Measurements from ENCODE around the gene C1orf159. TPM values are rescaled to one million over a fixed set of nuclear protein-coding genes. Genes with fewer than 3 reads are reported as not detected.

Gene C1orf159
- total and polyA plus RNA-seq, 7 donors: 6.6 to 25.3 (median 8.2) TPM

DNA sequence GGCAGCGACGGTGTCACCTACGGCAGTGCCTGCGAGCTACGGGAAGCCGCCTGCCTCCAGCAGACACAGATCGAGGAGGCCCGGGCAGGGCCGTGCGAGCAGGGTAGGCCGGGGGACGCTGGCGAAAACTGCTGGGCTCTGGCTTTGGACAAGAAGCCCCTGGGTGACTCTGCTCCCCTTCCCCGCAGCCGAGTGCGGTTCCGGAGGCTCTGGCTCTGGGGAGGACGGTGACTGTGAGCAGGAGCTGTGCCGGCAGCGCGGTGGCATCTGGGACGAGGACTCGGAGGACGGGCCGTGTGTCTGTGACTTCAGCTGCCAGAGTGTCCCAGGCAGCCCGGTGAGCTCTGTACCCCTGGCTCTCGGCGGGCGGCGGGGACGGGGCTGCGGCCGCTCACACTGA lies 72.0 kb downstream of the C1orf159 start:
- no peak for DNase-seq
- WGBS, 2 donors: 97% methylated on average over 33 of the region's 33 CpGs
- Histone ChIP-seq H3K4me3 (no peak overlapping the region), H3K27ac (no peak overlapping the region), H3K36me3 (peaks cover 0 to 40% (median 3%) of the 10 kb centered on the region in 4 donors), H3K4me1 (peaks cover 0 to 22% (median 16%) of the 10 kb centered on the region in 4 donors), H3K27me3 (peaks cover 0 to 6% (median 0%) of the 10 kb centered on the region in 3 donors), H3K9me3 (no peaks in the 10 kb centered on the region)
- intact Hi-C loops (cut with DNase I): no loop called here
- no peak for TF ChIP-seq POLR2AphosphoS5 (IDR thresholded peaks at IDR 0.05)

DNA sequence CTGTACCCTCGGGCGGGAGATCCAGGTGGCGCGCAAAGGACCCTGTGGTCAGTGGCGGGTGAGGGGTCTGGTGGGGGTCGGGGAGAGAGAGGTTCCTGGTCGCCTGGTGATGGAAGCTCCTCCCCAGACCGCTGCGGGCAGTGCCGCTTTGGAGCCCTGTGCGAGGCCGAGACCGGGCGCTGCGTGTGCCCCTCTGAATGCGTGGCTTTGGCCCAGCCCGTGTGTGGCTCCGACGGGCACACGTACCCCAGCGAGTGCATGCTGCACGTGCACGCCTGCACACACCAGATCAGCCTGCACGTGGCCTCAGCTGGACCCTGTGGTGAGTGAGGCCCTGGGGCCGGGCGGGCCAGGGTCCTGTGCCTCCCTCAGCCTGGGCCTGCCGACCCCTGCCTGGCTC lies 72.5 kb downstream of the C1orf159 start:
- Histone ChIP-seq H3K9me3 (no peaks in the 10 kb centered on the region), H3K36me3 (peaks cover 0 to 40% (median 3%) of the 10 kb centered on the region in 4 donors), H3K4me1 (peaks cover 0 to 23% (median 16%) of the 10 kb centered on the region in 4 donors), H3K27me3 (peaks cover 0 to 10% (median 0%) of the 10 kb centered on the region in 3 donors), H3K27ac (no peak overlapping the region), H3K4me3 (no peak overlapping the region)
- intact Hi-C loops (cut with DNase I): no loop called here
- WGBS, 2 donors: 95% methylated on average over 27 of the region's 27 CpGs
- TF ChIP-seq, protein P1, sequence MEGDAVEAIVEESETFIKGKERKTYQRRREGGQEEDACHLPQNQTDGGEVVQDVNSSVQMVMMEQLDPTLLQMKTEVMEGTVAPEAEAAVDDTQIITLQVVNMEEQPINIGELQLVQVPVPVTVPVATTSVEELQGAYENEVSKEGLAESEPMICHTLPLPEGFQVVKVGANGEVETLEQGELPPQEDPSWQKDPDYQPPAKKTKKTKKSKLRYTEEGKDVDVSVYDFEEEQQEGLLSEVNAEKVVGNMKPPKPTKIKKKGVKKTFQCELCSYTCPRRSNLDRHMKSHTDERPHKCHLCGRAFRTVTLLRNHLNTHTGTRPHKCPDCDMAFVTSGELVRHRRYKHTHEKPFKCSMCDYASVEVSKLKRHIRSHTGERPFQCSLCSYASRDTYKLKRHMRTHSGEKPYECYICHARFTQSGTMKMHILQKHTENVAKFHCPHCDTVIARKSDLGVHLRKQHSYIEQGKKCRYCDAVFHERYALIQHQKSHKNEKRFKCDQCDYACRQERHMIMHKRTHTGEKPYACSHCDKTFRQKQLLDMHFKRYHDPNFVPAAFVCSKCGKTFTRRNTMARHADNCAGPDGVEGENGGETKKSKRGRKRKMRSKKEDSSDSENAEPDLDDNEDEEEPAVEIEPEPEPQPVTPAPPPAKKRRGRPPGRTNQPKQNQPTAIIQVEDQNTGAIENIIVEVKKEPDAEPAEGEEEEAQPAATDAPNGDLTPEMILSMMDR (IDR thresholded peaks at IDR 0.05): no peak
- no peak for TF ChIP-seq EP300 (IDR thresholded peaks at IDR 0.05)
- TF ChIP-seq POLR2AphosphoS5 (IDR thresholded peaks at IDR 0.05): no peak
- no peak for TF ChIP-seq POLR2A (IDR thresholded peaks at IDR 0.05)
- no peak for DNase-seq

DNA sequence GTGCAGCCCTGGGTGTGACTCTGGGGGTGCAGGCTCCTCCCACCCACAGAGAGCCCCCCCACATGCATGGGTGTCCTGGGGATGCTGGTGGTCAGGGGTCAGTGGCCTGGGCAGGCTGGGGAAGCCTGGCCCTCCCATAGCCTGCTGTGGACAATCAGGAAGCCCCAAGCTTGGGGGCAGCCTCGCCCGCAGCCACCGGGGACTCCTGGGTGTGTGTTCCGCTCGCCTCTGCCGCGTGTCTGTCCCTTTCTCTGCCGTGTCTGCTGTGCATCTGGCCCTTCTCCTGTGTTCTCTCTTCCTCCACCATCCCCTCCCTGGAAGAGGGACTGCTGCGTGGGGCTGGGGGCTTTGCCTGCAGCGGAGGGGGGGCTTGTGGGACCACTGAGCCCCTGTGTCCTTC lies 73.1 kb downstream of the C1orf159 start:
- Histone ChIP-seq H3K4me1 (peaks cover 0 to 23% (median 16%) of the 10 kb centered on the region in 4 donors), H3K4me3 (no peak overlapping the region), H3K27ac (no peak overlapping the region), H3K9me3 (no peaks in the 10 kb centered on the region), H3K27me3 (peaks cover 0 to 14% (median 0%) of the 10 kb centered on the region in 3 donors), H3K36me3 (peaks cover 0 to 40% (median 2%) of the 10 kb centered on the region in 4 donors)
- TF ChIP-seq POLR2AphosphoS5 (IDR thresholded peaks at IDR 0.05) (no peak), POLR2A (IDR thresholded peaks at IDR 0.05) (no peak)
- 90 to 92% methylated on average over 10 of the region's 10 CpGs for WGBS, 2 donors
- no peak for DNase-seq
- intact Hi-C loops (cut with DNase I): no loop called here

DNA sequence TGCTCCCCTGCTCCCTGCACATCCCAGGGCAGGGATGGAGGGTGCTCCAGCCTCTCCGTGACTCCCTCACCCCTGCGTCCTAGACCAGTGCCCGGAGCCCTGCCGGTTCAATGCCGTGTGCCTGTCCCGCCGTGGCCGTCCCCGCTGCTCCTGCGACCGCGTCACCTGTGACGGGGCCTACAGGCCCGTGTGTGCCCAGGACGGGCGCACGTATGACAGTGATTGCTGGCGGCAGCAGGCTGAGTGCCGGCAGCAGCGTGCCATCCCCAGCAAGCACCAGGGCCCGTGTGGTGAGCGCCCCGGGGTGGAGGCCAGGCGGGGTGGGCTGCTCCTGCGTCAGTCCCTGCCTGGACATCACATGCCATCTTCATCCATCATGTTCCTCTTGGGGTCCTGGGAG lies 74.0 kb downstream of the C1orf159 start:
- H3K36me3 ChIP-seq: peaks cover 0 to 30% (median 0%) of the 10 kb centered on the region in 4 donors
- H3K4me1 ChIP-seq: peaks cover 0 to 23% (median 16%) of the 10 kb centered on the region in 4 donors
- no peak for TF ChIP-seq EP300 (IDR thresholded peaks at IDR 0.05)
- TF ChIP-seq, protein P1 (IDR thresholded peaks at IDR 0.05): no peak
- no peak for TF ChIP-seq POLR2AphosphoS5 (IDR thresholded peaks at IDR 0.05)
- TF ChIP-seq POLR2A (IDR thresholded peaks at IDR 0.05): no peak
- no peaks in the 10 kb centered on the region for H3K9me3 ChIP-seq
- 91 to 93% methylated on average over 25 of the region's 25 CpGs for WGBS, 2 donors
- peaks cover 0 to 18% (median 0%) of the 10 kb centered on the region in 3 donors for H3K27me3 ChIP-seq
- H3K27ac ChIP-seq: no peak overlapping the region
- DNase-seq: no peak
- intact Hi-C loops (cut with DNase I): loop anchor here (2.0 kb wide), 1 partner anchor 21 kb away; the partner anchor contains the start of gene AGRN
- no peak overlapping the region for H3K4me3 ChIP-seq

DNA sequence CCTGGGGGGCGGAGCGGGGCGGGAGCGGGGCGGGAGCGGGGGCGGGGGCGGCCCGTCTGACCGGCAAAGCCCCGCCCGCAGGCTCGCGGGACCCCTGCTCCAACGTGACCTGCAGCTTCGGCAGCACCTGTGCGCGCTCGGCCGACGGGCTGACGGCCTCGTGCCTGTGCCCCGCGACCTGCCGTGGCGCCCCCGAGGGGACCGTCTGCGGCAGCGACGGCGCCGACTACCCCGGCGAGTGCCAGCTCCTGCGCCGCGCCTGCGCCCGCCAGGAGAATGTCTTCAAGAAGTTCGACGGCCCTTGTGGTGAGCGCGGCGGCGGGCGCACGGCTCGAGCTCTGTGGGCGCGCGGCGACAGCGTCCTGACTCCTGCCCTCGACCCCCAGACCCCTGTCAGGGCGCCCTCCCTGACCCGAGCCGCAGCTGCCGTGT lies 74.8 kb downstream of the C1orf159 start:
- peak overlapping the region in 2 of 4 donors; percentile 54 to 57 for H3K4me3 ChIP-seq
- H3K4me1 ChIP-seq: peaks cover 0 to 23% (median 16%) of the 10 kb centered on the region in 4 donors
- no peaks in the 10 kb centered on the region for H3K9me3 ChIP-seq
- no peak overlapping the region for H3K27ac ChIP-seq
- TF ChIP-seq EP300 (IDR thresholded peaks at IDR 0.05): no peak
- TF ChIP-seq, protein P1 (IDR thresholded peaks at IDR 0.05): no peak
- TF ChIP-seq POLR2A (IDR thresholded peaks at IDR 0.05): no peak
- peaks cover 0 to 25% (median 0%) of the 10 kb centered on the region in 3 donors for H3K27me3 ChIP-seq
- DNase-seq: no peak
- H3K36me3 ChIP-seq: peaks cover 0 to 24% (median 0%) of the 10 kb centered on the region in 4 donors
- intact Hi-C loops (cut with DNase I): loop anchor here (2.0 kb wide), 1 partner anchor 20 kb away; the partner anchor contains the start of gene AGRN
- WGBS, 2 donors: 59 to 75% methylated on average over 57 to 58 of the region's 60 CpGs

Measured in sigmoid colon (tissue), 7 donors.